HG03457 (cell line): Measurements from ENCODE around the gene FILIP1L.
"Not testable (repeated sequence)": the region's sequence is repeated elsewhere in the genome, so short reads cannot be mapped to it uniquely, and the experiment has no call there.

Experiments
- ATAC-seq: cut with Tn5 transposase; IDR thresholded peaks from one replicate; pipeline ENCODE4 v1.9.1; 2021; ENCODE audit warnings: moderate number of reproducible peaks; ENCODE audit not compliant: unreplicated experiment

FILIP1L gene

GRCh38 chr3:100099621-100100020 is 14.7 kb downstream of the FILIP1L start:
- ATAC-seq: no peak

- ATAC-seq: no peak
Observed at GRCh38 chr3:100098784-100099070, 15.6 kb downstream of the FILIP1L start.

GRCh38 chr3:100097919-100098783 is 16.1 kb downstream of the FILIP1L start:
- no peak for ATAC-seq

GRCh38 chr3:100096866-100097265 is 17.4 kb downstream of the FILIP1L start:
- ATAC-seq: no peak

- ATAC-seq: not testable (repeated sequence)
Observed at GRCh38 chr3:100096286-100096685, 18.0 kb downstream of the FILIP1L start.

- no peak for ATAC-seq
Observed at GRCh38 chr3:100093831-100094230, 20.5 kb downstream of the FILIP1L start.

- no peak for ATAC-seq
Observed at GRCh38 chr3:100090669-100091005, 23.7 kb downstream of the FILIP1L start.

GRCh38 chr3:100089812-100090668 is 24.3 kb downstream of the FILIP1L start:
- peak; percentile 43 for ATAC-seq

GRCh38 chr3:100088735-100089368 is 25.4 kb downstream of the FILIP1L start:
- no peak for ATAC-seq

GRCh38 chr3:100087198-100087597 is 27.1 kb downstream of the FILIP1L start:
- ATAC-seq: peak; percentile 87

GRCh38 chr3:100086401-100086800 is 27.9 kb downstream of the FILIP1L start:
- ATAC-seq: no peak

GRCh38 chr3:100084100-100084806 is 30.0 kb downstream of the FILIP1L start:
- ATAC-seq: no peak

- no peak for ATAC-seq
Observed at GRCh38 chr3:100083209-100083608, 31.1 kb downstream of the FILIP1L start.

- ATAC-seq: no peak
Observed at GRCh38 chr3:100082714-100083113, 31.6 kb downstream of the FILIP1L start.

GRCh38 chr3:100081986-100082692 is 32.2 kb downstream of the FILIP1L start:
- no peak for ATAC-seq

GRCh38 chr3:100081311-100081710 is 33.0 kb downstream of the FILIP1L start:
- no peak for ATAC-seq

GRCh38 chr3:100080573-100080972 is 33.7 kb downstream of the FILIP1L start:
- no peak for ATAC-seq

- ATAC-seq: no peak
Observed at GRCh38 chr3:100079328-100079727, 35.0 kb downstream of the FILIP1L start.

- no peak for ATAC-seq
Observed at GRCh38 chr3:100076731-100077529, 37.4 kb downstream of the FILIP1L start.
